ENCODE data around the gene VSIG10. TPM values are rescaled to one million over a fixed set of nuclear protein-coding genes. Genes with fewer than 3 reads are reported as not detected.

The VSIG10 gene
- total and polyA plus RNA-seq, 2 of the 13 experiments (the other 11 are each of a cell fraction or from before 2014, with no cell fraction given): 25.6 to 42.5 TPM

DNA sequence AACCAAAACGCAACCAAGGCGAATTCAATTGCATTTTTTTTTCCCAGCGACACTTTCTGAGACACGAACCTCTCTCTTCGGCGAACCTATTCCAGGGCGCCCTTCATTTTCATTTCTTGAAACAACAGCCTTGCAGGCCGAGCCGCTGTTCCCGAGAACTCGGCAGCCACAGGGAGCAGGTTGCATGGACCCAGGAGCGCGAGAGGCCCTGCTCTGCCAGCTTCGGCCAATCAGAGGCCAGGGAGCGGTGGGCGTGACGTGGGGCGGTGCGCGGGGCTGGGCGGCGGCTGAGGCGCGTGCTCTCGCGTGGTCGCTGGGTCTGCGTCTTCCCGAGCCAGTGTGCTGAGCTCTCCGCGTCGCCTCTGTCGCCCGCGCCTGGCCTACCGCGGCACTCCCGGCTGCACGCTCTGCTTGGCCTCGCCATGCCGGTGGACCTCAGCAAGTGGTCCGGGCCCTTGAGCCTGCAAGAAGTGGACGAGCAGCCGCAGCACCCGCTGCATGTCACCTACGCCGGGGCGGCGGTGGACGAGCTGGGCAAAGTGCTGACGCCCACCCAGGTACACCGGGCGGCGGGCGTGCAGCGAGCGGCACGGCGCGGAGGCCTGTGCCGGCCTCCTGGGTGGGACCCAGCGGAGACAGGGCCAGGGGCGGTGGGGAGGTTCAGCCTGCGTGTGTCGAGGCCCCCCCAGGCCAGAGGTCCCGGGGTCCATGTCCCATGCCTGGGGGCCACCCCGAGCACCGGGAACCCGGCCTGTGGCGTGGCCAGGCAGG is 32.2 kb upstream of the VSIG10 start, which contains the start of gene PEBP1 (continued):
- no peak; the same call in 1 of the 2 replicates for TF ChIP-seq ZNF576 (CRISPR knock-in tag; IDR thresholded peaks at IDR 0.05)
- peak; percentile 88 for TF ChIP-seq HDAC2 (CRISPR knock-in tag; IDR thresholded peaks at IDR 0.05)
- TF ChIP-seq, protein P1, sequence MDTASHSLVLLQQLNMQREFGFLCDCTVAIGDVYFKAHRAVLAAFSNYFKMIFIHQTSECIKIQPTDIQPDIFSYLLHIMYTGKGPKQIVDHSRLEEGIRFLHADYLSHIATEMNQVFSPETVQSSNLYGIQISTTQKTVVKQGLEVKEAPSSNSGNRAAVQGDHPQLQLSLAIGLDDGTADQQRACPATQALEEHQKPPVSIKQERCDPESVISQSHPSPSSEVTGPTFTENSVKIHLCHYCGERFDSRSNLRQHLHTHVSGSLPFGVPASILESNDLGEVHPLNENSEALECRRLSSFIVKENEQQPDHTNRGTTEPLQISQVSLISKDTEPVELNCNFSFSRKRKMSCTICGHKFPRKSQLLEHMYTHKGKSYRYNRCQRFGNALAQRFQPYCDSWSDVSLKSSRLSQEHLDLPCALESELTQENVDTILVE (CRISPR knock-in tag; IDR thresholded peaks at IDR 0.05): 0 out of 2 replicates have a peak, but pooled peaks have one; percentile 18
- no peak for TF ChIP-seq ZNF382 (CRISPR knock-in tag; IDR thresholded peaks at IDR 0.05; ENCODE audit: borderline replicate concordance)
- TF ChIP-seq, protein P2, sequence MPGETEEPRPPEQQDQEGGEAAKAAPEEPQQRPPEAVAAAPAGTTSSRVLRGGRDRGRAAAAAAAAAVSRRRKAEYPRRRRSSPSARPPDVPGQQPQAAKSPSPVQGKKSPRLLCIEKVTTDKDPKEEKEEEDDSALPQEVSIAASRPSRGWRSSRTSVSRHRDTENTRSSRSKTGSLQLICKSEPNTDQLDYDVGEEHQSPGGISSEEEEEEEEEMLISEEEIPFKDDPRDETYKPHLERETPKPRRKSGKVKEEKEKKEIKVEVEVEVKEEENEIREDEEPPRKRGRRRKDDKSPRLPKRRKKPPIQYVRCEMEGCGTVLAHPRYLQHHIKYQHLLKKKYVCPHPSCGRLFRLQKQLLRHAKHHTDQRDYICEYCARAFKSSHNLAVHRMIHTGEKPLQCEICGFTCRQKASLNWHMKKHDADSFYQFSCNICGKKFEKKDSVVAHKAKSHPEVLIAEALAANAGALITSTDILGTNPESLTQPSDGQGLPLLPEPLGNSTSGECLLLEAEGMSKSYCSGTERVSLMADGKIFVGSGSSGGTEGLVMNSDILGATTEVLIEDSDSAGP (CRISPR knock-in tag; IDR thresholded peaks at IDR 0.05; ENCODE audit: borderline replicate concordance): peak; percentile 82; the same call in 1 of the 2 replicates
- TF ChIP-seq, protein P3, sequence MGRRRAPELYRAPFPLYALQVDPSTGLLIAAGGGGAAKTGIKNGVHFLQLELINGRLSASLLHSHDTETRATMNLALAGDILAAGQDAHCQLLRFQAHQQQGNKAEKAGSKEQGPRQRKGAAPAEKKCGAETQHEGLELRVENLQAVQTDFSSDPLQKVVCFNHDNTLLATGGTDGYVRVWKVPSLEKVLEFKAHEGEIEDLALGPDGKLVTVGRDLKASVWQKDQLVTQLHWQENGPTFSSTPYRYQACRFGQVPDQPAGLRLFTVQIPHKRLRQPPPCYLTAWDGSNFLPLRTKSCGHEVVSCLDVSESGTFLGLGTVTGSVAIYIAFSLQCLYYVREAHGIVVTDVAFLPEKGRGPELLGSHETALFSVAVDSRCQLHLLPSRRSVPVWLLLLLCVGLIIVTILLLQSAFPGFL (CRISPR knock-in tag; IDR thresholded peaks at IDR 0.05): peak; percentile 9; the same call in 1 of the 2 replicates
- TF ChIP-seq ZNF205 (CRISPR knock-in tag; IDR thresholded peaks at IDR 0.05): 0 out of 2 replicates have a peak, but pooled peaks have one; percentile 56
- peak; percentile 62; the same call in 1 of the 2 replicates for TF ChIP-seq ZNF589 (CRISPR knock-in tag; conservative IDR thresholded peaks at IDR 0.05)
- TF ChIP-seq KDM1A (CRISPR knock-in tag; IDR thresholded peaks at IDR 0.05): no peak
- no peak for TF ChIP-seq FOSL1 (CRISPR knock-in tag; IDR thresholded peaks at IDR 0.05; ENCODE audit: borderline replicate concordance)
- no peak for TF ChIP-seq ZNF644 (CRISPR knock-in tag; IDR thresholded peaks at IDR 0.05; ENCODE audit: low read depth)
- no peak; the same call in 1 of the 2 replicates for TF ChIP-seq HIVEP1 (CRISPR knock-in tag; IDR thresholded peaks at IDR 0.05)
- 0 out of 2 replicates have a peak, but pooled peaks have one; percentile 4 for TF ChIP-seq SIX1 (CRISPR knock-in tag; IDR thresholded peaks at IDR 0.05; ENCODE audit: borderline replicate concordance)
- no peak for TF ChIP-seq KAT2B (IDR thresholded peaks at IDR 0.05; ENCODE audit: borderline replicate concordance, low read depth, low read length)
- TF ChIP-seq, protein P4, sequence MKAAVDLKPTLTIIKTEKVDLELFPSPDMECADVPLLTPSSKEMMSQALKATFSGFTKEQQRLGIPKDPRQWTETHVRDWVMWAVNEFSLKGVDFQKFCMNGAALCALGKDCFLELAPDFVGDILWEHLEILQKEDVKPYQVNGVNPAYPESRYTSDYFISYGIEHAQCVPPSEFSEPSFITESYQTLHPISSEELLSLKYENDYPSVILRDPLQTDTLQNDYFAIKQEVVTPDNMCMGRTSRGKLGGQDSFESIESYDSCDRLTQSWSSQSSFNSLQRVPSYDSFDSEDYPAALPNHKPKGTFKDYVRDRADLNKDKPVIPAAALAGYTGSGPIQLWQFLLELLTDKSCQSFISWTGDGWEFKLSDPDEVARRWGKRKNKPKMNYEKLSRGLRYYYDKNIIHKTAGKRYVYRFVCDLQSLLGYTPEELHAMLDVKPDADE (CRISPR knock-in tag; IDR thresholded peaks at IDR 0.05): peak; percentile 92; the same call in 1 of the 2 replicates
- no peak for TF ChIP-seq FOXA1 (IDR thresholded peaks at IDR 0.05)
- TF ChIP-seq FOXA1 (CRISPR knock-in tag; IDR thresholded peaks at IDR 0.05): peak; percentile 26; the same call in 1 of the 2 replicates
- TF ChIP-seq JUN (CRISPR knock-in tag; IDR thresholded peaks at IDR 0.05): peak; percentile 64; the same call in 1 of the 2 replicates
- TF ChIP-seq E2F5 (CRISPR knock-in tag; conservative IDR thresholded peaks at IDR 0.05): peak; percentile 28; the same call in 1 of the 2 replicates
- TF ChIP-seq, protein P5, sequence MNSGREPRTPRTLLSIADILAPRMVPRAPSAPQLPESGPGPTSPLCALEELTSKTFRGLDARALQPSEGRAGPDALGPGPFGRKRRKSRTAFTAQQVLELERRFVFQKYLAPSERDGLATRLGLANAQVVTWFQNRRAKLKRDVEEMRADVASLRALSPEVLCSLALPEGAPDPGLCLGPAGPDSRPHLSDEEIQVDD (CRISPR knock-in tag; IDR thresholded peaks at IDR 0.05; ENCODE audit: borderline replicate concordance): peak; percentile 94; the same call in 1 of the 2 replicates
- peak; percentile 91 for TF ChIP-seq ZNF776 (CRISPR knock-in tag; IDR thresholded peaks at IDR 0.05)
- TF ChIP-seq TOPORS (CRISPR knock-in tag; IDR thresholded peaks at IDR 0.05): no peak; the same call in none of the 2 replicates
- peak; percentile 100 for TF ChIP-seq RBFOX2 (IDR thresholded peaks at IDR 0.05; ENCODE audit: low read depth, low read length)
